CD4-positive, alpha-beta T cell treated with Interleukin-15 for 1 hour (primary cell): Measurements from ENCODE around the gene FBXL13.
"Not testable (repeated sequence)": the region's sequence is repeated elsewhere in the genome, so short reads cannot be mapped to it uniquely, and the experiment has no call there.

Source experiments
- DNase-seq: peaks from one replicate; pipeline ENCODE4 v3.0.0-alpha.2; 2020

The FBXL13 gene

DNA sequence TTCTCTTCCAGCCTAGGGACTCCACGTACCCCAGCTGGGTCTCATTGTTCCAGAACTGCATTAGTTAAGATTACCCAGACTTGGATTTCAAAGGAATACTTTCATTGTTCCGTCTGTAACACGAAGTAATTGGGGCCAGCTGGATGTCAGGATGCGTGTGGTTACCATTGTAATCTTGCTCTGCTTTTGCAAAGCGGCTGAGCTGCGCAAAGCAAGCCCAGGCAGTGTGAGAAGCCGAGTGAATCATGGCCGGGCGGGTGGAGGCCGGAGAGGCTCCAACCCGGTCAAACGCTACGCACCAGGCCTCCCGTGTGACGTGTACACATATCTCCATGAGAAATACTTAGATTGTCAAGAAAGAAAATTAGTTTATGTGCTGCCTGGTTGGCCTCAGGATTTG lies 140.8 kb downstream of the FBXL13 start:
- DNase-seq = no peak

GRCh38 chr7:102931757-102932156 lies 142.8 kb downstream of the FBXL13 start:
- no peak for DNase-seq

- DNase-seq = no peak
Observed at GRCh38 chr7:102927312-102927933, 147.2 kb downstream of the FBXL13 start.

- DNase-seq = no peak
Observed at GRCh38 chr7:102926783-102927140, 147.8 kb downstream of the FBXL13 start.

DNA sequence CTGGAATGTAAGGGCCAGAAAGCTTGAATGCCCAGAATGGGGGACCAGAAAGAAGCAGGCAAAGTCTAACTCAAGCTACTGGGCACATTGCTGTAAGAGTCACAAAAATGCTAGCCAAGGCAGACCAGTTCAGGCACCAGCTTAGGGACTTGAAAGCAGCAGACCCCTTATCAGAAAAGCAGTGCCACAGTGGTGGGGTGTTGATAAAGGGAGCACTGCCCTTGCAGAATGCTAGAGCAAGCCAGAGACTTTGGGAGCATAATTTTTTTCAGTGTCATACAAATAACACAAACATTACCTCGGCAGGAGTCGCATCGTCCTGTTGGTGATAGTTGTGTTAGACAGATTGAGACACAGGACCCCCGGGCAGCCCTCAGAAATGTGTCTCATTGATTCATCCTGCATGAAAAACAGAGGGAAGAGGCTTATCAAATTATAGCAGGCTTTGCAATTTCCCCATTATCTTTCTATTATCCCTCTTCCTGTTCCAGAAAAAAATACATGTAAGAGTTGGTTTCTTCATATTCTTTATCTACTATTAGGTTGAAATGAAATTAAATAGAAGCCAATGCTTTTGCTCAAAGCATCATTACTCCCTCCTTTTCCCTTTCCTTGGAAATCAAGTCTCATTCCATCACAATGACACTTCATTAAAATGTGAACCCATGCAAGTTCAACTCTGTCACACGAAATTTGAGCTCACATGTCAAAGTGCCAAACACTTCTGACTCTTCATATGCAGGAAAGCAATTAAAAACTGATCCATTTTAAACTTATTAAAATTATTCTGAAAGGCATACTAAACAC lies 148.4 kb downstream of the FBXL13 start:
- no peak for DNase-seq

DNA sequence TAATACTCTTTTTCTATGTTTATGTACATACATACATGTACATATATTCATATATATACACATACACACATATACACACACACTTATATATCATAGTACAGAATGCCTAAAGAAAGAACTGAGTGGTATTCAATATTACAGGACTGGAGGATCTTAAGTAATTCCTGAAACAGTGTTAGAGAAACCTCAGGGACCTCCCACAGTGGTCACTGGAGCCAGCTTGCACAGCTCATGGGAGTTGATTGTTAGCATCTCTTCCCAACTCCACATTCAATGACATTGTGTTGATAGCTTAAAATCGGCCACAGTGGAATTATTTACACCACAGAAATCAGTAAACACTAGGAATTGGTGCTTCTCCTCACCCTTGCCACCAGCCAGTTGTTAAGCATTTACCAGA lies 155.8 kb downstream of the FBXL13 start:
- DNase-seq = no peak

DNA sequence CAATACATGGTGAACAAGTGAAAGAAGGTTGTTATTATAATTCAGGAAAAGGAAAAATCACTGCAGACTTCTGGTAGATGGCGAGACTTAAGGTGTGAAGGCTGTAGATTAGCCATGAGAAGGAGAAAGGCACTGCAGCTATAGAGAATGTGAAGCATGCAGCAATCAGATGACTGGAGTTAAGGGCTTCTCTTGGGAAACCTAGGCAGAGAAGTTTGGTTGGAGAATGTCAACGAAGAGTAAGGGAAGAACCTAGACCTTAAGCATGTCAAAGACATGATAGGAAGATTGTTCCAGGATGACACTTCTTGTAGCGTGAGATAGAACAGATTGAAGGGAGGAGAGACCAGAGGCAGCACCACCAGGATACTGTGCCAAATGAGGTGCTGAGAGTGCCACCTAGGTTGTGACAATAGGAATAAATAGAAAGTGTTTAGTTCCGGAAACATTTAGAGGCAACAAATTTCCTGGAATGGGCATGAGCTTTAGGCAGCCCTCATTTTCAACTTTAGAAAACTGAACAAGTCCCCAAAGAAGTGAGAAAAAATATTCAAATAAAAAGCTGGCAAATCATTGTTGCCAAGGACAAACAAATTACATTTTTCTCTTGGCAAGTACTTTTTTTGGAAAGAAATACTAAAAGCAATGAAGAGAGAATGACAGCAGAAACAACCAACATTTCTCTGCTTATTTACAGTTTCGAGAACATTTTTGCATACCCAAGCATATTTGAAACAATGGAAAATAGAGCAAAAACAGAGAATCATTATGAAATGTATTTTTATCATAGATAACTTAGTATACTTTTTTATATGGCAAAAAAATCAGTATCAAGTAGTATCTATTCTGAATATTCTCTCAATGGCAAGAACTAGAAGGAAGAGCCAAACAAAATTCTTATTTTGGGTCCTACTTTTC lies 156.9 kb downstream of the FBXL13 start:
- no peak for DNase-seq

DNA sequence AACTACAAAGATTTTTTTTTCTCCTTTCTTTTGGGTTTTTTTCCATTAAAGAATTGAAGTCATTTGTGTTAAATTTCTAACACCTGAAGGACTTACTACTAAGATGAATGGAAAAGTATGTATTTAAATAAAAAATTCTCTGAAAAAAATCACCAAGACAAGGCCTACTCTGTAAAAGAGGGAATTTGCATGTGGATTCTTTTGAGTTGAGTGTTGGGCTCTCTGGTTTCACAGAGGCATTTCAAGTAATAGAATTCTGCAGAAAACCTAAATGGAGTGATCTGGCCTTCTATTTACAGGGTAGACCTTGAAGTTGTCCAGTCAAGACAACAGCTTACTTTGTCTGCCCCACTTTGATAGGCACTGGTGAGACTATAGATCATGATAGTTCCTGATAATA lies 157.7 kb downstream of the FBXL13 start:
- no peak for DNase-seq

GRCh38 chr7:102916426-102916825 lies 158.2 kb downstream of the FBXL13 start:
- DNase-seq = no peak

GRCh38 chr7:102914585-102914984 lies 160.0 kb downstream of the FBXL13 start:
- no peak for DNase-seq

- DNase-seq = no peak
Observed at GRCh38 chr7:102913826-102914225, 160.8 kb downstream of the FBXL13 start.

GRCh38 chr7:102912742-102913141 lies 161.9 kb downstream of the FBXL13 start, which contains the start of gene LRRC17:
LRRC17 (plus strand) TSS chr7:102913000; CDS start chr7:102933914, 20,914 bp downstream.
- DNase-seq = no peak

GRCh38 chr7:102908676-102909075 lies 165.9 kb downstream of the FBXL13 start:
- DNase-seq = no peak

DNA sequence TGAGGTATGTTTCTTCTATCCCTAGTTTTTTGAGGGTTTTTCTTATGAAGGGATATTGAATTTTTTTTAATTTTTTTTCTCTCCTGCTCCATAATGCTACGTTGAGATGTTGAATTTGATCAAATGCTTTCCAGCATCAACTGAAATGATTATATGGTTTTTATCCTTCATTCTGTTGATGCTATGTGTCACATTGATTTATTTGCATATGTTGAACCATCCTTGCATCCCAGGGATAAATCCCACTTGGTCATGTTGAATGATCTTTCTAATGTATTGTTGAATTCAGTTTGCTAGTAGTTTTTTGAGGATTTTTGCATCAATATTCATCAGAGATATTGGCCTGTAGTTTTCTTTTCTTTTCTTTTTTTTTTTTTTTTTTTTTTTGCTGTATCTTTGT lies 171.0 kb downstream of the FBXL13 start:
- DNase-seq = not testable (repeated sequence)

DNA sequence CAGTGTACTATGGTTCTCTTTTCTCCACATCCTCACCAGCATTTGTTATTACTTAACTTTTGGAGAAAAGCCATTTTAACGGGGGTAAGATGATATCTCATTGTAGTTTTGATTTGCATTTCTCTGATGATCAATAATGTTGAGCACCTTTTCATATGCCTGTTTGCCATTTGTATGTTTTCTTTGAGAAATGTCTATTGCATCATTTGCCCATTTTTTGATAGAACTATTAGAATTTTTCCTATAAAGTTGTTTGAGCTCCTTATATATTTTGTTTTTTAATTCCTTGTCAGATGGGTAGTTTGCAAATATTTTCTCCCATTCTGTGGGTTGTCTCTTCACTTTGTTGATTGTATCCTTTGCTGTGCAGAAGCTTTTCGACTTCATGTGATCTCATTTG lies 172.5 kb downstream of the FBXL13 start:
- not testable (repeated sequence) for DNase-seq

DNA sequence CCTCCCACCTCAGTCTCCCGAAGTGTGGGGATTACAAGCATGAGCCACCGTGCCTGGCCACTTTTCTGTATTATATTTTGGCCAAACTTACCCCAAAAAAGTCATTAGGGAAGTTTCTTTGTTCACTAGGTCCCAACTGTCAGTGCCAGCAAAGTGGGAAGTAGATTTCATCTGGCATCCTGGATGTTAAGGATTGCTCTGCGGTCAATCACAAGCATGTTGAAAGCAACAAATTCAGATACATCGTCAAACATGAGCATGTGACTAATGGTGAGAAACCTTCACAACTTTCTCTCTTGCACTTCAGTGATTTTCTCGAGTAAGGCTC lies 176.1 kb downstream of the FBXL13 start:
- no peak for DNase-seq

DNA sequence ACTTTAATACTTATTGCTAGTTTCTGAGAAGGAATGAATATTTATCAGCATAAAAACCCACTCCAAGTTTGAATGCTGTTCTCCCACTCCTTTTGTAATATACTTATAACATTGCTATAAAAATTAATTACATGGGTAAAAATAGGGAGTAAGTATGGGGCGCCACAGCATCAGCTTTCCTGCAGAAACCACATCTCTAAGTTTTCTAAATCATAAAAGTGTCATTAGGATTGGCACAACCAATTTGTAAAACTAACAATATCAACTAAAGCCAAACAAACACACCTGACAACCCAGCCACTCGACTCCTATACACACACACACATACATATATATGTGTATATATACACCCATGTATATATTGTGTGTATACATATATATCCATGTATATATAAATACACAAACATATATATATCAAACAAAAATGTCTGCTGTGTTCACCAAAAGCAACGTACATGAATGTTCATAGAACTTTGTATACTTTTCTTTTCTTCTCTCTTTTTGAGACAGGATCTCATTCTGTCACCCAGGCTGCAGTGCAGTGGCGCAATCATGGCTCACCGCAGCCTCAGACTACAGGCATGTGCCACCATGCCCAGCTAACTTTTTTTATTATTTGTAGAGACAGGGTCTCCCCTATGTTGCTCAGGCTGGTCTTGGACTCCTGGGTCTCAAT lies 176.6 kb downstream of the FBXL13 start:
- DNase-seq = no peak

GRCh38 chr7:102897211-102897631 lies 177.4 kb downstream of the FBXL13 start:
- DNase-seq = no peak

DNA sequence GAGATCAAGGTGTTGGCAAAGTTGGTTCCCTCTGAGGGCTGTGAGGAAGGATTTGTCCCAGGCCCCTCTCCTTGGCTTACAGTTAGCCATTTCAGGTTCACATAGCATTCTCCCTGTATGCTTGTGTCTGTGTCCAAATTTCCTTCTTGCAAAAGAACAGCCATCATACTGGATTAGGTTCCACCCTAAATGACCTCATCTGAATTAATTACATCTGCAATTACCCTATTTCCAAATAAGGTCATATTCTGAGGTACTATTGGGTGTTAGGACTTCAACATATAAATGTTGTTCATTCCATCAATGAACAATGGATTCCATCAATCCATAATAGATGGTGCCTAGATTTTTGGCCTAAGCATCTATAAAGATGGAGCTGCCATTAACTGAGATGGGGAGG lies 178.0 kb downstream of the FBXL13 start:
- no peak for DNase-seq

- DNase-seq = no peak
Observed at GRCh38 chr7:102895602-102896001, 179.0 kb downstream of the FBXL13 start.

GRCh38 chr7:102892631-102893278 lies 181.8 kb downstream of the FBXL13 start:
- no peak for DNase-seq

DNA sequence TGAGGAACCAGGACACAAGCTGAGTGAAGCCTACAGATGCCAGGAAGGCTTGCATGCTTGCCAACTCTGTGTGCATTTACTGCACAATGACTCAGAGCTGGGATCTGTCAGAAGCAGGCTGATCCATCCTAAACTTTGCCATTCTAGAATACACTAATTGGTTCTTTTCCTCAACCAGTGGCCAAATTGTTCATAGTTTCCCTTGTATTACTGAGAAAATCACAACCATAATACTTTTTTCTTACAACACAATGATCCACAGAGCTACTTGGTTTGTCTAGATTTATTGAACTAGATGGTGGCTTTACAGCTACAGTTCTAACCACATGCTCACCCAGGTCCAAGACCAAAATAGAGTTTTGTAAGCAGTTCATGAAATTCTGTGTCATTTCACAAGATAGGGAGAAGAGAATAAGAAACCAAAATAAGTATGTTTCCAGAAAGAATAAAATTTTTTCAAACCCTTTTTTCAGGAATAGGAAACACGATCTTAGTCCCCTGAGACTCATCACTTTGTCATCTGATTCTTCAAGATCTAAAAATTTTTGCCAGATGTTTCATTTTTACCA lies 182.8 kb downstream of the FBXL13 start:
- no peak for DNase-seq
